Tibial artery (tissue), 4 donors: Measurements from ENCODE around the gene HSPA4L.

Source experiments
- DNase-seq, 2 donors: peaks; one replicate each; pipeline ENCODE4 v3.0.0-alpha.2; 2019
- H3K27ac ChIP-seq, 2 donors: fragments of 200-600 bp; sonication (generic) in 1 of 2; 1 replicate in 1 of 2; 2 replicates in 1 of 2; pipeline ENCODE4 v1.5.1; 2018 to 2019; ENCODE audit warnings: mild to moderate bottlenecking in 1 of 2
- H3K27me3 ChIP-seq, 2 donors: fragments of 200-600 bp; sonication (generic) in 1 of 2; one replicate each; pipeline versions ENCODE4 v1.5.1 to v1.6.0; 2016 to 2019
- H3K36me3 ChIP-seq, 3 donors: fragments of 200-600 bp; sonication (generic) in 2 of 3; one replicate each; pipeline ENCODE4 v1.5.1; 2016 to 2019; ENCODE audit warnings: mild to moderate bottlenecking in 2 of 3
- H3K4me1 ChIP-seq, 4 donors: fragments of 200-600 bp; sonication (generic) in 2 of 4; 1 replicate in 3 of 4; 2 replicates in 1 of 4; pipeline ENCODE4 v1.5.1; 2016 to 2019
- H3K4me3 ChIP-seq, 2 donors: fragments of 200-600 bp; sonication (generic) in 1 of 2; 1 replicate in 1 of 2; 2 replicates in 1 of 2; pipeline ENCODE4 v1.5.1; 2018 to 2019; ENCODE audit warnings: mild to moderate bottlenecking in 2 of 2
- H3K9me3 ChIP-seq, 3 donors: fragments of 200-600 bp; sonication (generic) in 1 of 3; one replicate each; pipeline ENCODE4 v1.5.1; 2016 to 2019
- CTCF ChIP-seq, 2 experiments: fragments of 200-600 bp in 1 of 2; fragments of 450-650 bp in 1 of 2; IDR thresholded peaks; one replicate each; pipeline ENCODE4 v1.5.1; 2017 to 2019; ENCODE audit warnings: antibody characterized with exemption in 2 of 2, mild to moderate bottlenecking in 1 of 2, moderate library complexity in 1 of 2
- intact Hi-C: fragments of 100-400 bp; cut with DNase I; formaldehyde crosslinking; loops from one replicate; pipeline ENCODE4 v1.15.0; 2023; ENCODE audit warnings: low total_unique reads

HSPA4L gene

GRCh38 chr4:127778102-127778501, 4.0 kb upstream of the HSPA4L start:
- no peaks in the 10 kb centered on the region for H3K9me3 ChIP-seq
- no peak for TF ChIP-seq CTCF (IDR thresholded peaks at IDR 0.05)
- H3K36me3 ChIP-seq = no peaks in the 10 kb centered on the region
- intact Hi-C loops = no loop called here
- H3K4me1 ChIP-seq = peaks cover 0 to 8% (median 0%) of the 10 kb centered on the region in 4 donors
- H3K4me3 ChIP-seq = no peak overlapping the region
- H3K27me3 ChIP-seq = no peaks in the 10 kb centered on the region
- no peak overlapping the region for H3K27ac ChIP-seq
- no peak for DNase-seq

DNA sequence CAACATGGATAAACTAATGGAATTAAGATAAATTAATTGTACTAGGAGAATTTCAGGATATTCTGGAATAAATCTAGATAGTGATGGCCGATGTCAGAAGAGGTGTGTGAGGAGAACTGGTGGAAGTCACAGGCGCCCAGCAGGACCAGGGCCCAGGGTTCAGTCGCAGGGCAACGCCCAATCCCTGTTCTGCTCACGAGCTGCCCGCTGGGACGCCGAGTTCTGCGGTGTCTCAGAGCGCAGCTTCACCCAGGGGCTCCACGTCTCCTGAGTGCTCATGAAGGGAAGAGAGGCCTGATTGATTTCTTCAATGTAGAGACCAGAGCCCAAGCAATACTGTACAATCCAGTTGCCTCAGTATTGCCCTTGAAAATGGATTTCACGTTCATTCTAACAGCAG, 1.5 kb upstream of the HSPA4L start:
- Histone ChIP-seq H3K36me3 (no peaks in the 10 kb centered on the region), H3K27me3 (no peaks in the 10 kb centered on the region)

DNA sequence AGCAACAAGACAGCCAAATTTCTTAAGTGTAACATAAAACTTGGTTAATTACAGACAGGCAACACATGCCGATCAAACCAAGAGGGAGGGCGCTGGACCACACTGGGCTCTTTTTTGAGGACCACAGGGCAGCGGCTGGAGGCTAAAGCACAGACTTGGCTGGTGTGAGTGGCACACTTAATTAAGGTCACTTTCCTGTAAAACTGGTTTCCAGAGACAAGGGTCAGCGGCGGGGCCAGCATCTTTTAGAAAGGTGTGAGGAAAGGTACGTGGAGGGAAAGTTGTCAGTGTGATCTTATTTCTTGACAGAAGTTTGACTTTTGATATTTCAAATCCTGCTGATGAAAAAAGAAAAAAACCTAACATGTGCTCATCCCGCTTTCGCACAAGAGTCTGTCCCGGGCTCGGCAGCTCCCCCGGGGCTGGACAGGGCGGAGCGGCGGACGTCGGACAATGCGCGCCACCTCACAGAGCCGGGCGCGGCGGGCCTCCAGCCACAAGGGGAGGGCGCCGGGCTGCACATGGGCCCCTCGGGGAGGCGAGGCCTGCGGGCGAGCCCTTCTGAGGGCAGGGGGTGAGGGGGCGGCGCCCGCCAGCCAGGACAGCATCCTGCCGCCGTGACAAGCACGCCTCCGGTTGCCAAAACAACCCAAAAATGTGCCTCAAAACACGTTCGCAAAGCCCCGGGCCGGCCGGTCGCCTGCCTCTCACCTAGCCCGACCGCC, 660 bp upstream of the HSPA4L start:
- intact Hi-C loops = loop anchor here (10.0 kb wide), 1 partner anchor 183 kb away; the partner anchor contains the start of genes ABHD18 and MFSD8
- Histone ChIP-seq H3K9me3 (no peaks in the 10 kb centered on the region), H3K4me1 (peaks cover 0 to 10% (median 4%) of the 10 kb centered on the region in 4 donors), H3K4me3 (peak overlapping the region; percentile 69 to 83), H3K27ac (peak overlapping the region; percentile 86 to 87), H3K36me3 (no peaks in the 10 kb centered on the region), H3K27me3 (no peaks in the 10 kb centered on the region)
- TF ChIP-seq CTCF (IDR thresholded peaks at IDR 0.05) = no peak
- peak; percentile 48 to 83 for DNase-seq

More for the DNA sequence above, 1.5 kb upstream of the HSPA4L start:
- H3K9me3 ChIP-seq = no peaks in the 10 kb centered on the region
- no peak overlapping the region for H3K4me3 ChIP-seq
- peaks cover 0 to 10% (median 4%) of the 10 kb centered on the region in 4 donors for H3K4me1 ChIP-seq
- intact Hi-C loops = loop anchor here (10.0 kb wide), 1 partner anchor 184 kb away; the partner anchor contains the start of genes ABHD18 and MFSD8
- no peak overlapping the region for H3K27ac ChIP-seq
- DNase-seq = no peak
- no peak for TF ChIP-seq CTCF (IDR thresholded peaks at IDR 0.05)

GRCh38 chr4:127782025-127782274, 172 bp upstream of the HSPA4L start:
- Histone ChIP-seq H3K27ac (peak overlapping the region; percentile 86 to 87), H3K36me3 (no peaks in the 10 kb centered on the region), H3K27me3 (no peaks in the 10 kb centered on the region), H3K4me3 (peak overlapping the region; percentile 69 to 83), H3K4me1 (peaks cover 0 to 10% (median 4%) of the 10 kb centered on the region in 4 donors), H3K9me3 (no peaks in the 10 kb centered on the region)
- no peak for TF ChIP-seq CTCF (IDR thresholded peaks at IDR 0.05)
- DNase-seq = peak; percentile 69 to 91
- intact Hi-C loops = loop anchor here (10.0 kb wide), 1 partner anchor 183 kb away; the partner anchor contains the start of genes ABHD18 and MFSD8

DNA sequence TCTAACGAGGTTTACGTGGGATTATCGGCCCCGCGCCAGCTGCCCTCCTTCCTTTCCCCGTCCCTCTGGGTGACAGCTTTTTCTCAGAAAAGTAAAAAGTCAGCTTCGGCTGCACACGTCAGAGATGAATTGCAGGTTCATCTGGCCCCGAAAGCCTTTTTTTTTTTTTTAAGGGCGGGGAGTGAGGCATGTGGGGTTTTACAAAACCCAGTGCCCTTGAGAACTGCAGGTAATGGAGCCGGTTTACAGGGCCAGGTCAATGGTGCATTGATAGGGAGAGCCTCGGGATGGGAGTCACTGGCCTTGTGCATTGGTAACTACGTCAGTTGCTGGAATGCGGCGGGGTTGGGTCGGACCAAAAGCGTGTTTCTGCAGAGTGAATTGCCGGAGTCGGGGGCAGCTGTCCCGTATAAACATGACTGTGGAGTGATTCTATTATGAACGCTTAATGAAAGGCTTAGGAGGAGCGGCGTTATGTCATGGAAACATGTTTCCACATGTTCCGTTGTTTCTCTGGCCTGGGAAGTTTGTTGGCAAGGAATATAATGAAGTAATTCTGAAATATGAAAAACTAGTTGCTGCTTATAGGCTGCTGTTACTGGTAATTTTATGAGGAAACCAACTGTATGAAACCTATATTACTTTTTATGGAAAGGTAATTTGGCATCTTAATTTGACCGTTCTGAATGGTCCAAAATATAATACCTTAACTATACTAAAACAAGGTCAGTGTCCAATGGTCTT, 1.1 kb downstream of the HSPA4L start:
- H3K27me3 ChIP-seq = no peaks in the 10 kb centered on the region
- peak overlapping the region; percentile 69 to 83 for H3K4me3 ChIP-seq
- DNase-seq = peak; percentile 70 to 88
- peak overlapping the region; percentile 86 to 87 for H3K27ac ChIP-seq
- no peaks in the 10 kb centered on the region for H3K36me3 ChIP-seq
- no peaks in the 10 kb centered on the region for H3K9me3 ChIP-seq
- intact Hi-C loops = loop anchor here (10.0 kb wide), 1 partner anchor 182 kb away; the partner anchor contains the start of genes ABHD18 and MFSD8
- TF ChIP-seq CTCF (IDR thresholded peaks at IDR 0.05) = no peak
- H3K4me1 ChIP-seq = peaks cover 0 to 10% (median 4%) of the 10 kb centered on the region in 4 donors
